ENCODE data around the gene RWDD2A.

DNA sequence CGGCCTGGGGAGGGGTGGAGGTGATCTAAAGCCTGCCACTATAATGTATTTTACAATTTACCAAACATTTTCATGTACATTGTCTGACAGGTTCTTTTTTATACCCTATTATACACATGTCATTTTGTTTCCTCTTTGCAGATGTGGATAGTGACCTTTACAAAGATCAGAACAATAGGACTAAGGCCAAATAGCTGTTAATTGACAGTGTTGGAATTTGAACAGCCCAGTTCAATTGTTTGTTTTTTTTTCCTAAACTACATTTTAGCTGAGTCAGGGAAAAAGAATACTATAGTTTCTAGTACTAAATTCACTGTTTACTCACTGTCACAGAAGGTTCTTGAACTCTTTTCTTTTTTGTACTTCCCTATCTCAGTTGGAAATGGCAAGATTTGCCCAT, 40.2 kb upstream of the RWDD2A start:
- TF ChIP-seq, protein P1, sequence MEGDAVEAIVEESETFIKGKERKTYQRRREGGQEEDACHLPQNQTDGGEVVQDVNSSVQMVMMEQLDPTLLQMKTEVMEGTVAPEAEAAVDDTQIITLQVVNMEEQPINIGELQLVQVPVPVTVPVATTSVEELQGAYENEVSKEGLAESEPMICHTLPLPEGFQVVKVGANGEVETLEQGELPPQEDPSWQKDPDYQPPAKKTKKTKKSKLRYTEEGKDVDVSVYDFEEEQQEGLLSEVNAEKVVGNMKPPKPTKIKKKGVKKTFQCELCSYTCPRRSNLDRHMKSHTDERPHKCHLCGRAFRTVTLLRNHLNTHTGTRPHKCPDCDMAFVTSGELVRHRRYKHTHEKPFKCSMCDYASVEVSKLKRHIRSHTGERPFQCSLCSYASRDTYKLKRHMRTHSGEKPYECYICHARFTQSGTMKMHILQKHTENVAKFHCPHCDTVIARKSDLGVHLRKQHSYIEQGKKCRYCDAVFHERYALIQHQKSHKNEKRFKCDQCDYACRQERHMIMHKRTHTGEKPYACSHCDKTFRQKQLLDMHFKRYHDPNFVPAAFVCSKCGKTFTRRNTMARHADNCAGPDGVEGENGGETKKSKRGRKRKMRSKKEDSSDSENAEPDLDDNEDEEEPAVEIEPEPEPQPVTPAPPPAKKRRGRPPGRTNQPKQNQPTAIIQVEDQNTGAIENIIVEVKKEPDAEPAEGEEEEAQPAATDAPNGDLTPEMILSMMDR (IDR thresholded peaks at IDR 0.05) = no peak
- no peak for TF ChIP-seq POLR2A (IDR thresholded peaks at IDR 0.05)

Measured in body of pancreas (tissue), 4 donors.